Cardiac fibroblast (primary cell): Measurements from ENCODE around the gene RBM18.
A peak's percentile ranks its signal among the peaks of the same experiment; 100 is the strongest.

Experiments used
- DNase-seq, 2 donors: peaks; one replicate each; pipeline versions ENCODE4 v3.0.0 to v3.0.0-alpha.2; 2010; ENCODE audit warnings: low read depth in 2 of 2
- H3K4me3 ChIP-seq, 2 donors: replicated peaks in 1 of 2; 1 replicate in 1 of 2; 2 replicates in 1 of 2; pipeline ENCODE4 v1.5.1; 2011; ENCODE audit warnings: low read depth in 2 of 2, low read length in 2 of 2, mild to moderate bottlenecking in 2 of 2, moderate library complexity in 1 of 2
- TF ChIP-seq, protein P1 (sequence below): IDR thresholded peaks from one replicate; pipeline ENCODE4 v1.5.1; 2011; ENCODE audit warnings: low read depth, mild to moderate bottlenecking, low read length, inconsistent platforms

The RBM18 gene

DNA sequence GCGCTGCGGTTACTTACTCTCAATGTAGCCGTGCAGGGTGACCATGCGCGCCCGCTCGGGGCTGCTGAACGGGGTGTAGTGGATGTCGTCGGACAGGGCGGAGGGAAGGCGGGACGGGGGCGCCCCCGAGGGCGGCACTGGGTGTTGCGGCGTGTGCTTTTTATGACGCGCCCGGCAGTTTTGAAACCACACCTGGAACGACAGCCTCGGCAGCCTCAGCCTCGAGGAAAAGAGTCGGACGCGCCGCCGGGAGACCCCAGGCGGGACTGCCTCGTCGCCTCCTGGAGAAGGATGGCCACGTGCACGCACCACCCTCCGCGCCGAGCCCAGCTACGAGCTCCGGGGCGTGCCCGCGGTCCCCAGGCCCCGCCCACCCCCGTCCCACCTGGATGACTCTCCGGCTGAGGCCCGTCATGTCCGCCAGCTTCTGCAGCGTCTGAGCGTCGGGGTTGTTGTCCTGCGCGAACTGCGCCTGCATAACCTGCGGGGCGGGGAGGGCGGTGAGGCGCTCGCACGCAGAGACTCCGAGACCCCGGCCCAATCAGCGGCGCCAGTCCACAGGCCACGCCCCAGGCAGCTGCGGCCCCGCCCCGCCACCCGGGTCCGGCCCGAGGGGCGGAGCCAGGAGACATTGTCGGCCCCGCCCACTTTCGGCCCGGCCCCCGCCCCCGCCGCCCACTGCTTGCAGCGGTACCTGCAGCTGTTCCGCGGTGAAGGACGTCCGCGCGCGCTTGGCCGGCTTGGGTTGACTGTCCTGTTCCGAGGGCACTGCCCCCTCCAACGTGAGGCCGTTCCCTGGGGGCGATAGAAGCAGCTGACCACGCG, 50.8 kb downstream of the RBM18 start:
- TF ChIP-seq, protein P1, sequence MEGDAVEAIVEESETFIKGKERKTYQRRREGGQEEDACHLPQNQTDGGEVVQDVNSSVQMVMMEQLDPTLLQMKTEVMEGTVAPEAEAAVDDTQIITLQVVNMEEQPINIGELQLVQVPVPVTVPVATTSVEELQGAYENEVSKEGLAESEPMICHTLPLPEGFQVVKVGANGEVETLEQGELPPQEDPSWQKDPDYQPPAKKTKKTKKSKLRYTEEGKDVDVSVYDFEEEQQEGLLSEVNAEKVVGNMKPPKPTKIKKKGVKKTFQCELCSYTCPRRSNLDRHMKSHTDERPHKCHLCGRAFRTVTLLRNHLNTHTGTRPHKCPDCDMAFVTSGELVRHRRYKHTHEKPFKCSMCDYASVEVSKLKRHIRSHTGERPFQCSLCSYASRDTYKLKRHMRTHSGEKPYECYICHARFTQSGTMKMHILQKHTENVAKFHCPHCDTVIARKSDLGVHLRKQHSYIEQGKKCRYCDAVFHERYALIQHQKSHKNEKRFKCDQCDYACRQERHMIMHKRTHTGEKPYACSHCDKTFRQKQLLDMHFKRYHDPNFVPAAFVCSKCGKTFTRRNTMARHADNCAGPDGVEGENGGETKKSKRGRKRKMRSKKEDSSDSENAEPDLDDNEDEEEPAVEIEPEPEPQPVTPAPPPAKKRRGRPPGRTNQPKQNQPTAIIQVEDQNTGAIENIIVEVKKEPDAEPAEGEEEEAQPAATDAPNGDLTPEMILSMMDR = no peak
- H3K4me3 ChIP-seq = peak overlapping the region; percentile 32 to 40
- DNase-seq = peak in 1 of 2 donors; percentile 16

DNA sequence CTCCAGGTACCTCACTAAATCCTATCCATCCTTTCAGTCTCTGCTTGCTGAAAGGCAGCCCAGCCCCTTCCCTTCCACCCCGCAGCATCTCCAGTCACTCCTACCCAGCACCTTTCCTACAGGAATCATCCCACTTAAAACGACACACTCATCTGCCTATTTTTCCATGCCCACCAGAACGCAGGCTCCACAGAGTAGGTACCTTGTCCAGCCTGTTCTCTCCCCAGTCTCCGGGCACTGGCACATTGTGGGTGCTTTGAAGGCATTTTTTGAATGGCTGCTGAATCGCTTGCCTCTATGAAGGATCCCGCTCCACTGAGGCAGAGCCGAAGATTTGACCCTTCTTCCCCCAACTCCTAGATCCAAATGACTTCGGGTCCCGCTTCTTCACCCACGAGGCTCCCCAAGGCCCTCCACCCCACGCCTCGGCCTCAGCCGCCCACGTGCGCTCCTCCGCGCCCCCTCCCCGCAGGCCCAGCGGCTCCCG, 51.5 kb downstream of the RBM18 start:
- TF ChIP-seq, protein P1 = no peak
- DNase-seq = no peak
- no peak overlapping the region for H3K4me3 ChIP-seq

DNA sequence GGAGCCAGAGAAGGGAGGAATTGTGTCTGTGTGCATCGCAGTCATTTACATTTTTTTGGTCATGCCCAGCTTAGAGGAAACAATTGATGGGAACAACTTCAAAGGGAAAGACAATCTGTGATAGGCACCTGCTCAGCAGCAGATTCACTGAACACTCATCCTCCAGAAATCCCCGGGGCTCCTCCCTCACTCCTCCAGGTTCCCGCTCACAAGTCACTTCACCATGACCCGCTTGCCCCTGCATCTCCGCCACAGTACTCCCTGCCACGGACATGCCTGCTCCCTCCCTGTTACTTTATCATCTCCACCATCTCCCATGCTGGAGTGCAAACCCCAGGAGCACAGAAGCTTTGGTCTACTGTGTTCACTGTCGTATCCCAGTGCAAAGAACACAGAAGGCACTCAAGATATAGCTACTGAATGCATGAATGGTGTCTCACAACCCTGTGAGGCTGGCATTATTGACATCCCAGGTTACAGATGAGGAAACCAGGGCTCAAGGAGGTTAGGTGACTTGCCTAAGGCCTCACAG, 52.1 kb downstream of the RBM18 start:
- TF ChIP-seq, protein P1 = no peak
- no peak for DNase-seq
- no peak overlapping the region for H3K4me3 ChIP-seq

DNA sequence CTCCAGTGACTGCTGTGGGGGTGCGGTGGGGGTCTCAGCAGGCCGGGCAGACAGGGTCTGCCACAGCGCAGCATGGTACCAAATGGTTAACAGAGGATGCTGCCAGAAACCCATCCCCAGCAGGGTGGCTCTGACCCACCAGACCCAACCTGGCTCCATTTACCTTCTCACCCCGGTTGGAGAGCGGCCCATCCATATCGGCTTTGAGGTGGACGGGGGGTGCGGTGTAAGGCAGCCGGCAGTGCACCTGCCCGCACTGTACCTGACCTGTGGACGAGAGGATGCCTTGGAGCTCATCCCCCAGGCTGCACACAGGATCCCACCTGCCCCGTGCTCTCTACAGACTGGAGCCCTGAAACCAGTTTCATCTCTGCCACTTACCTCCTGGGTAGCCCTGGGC, 55.2 kb downstream of the RBM18 start:
- DNase-seq = no peak
- TF ChIP-seq, protein P1 = no peak
- H3K4me3 ChIP-seq = no peak overlapping the region

DNA sequence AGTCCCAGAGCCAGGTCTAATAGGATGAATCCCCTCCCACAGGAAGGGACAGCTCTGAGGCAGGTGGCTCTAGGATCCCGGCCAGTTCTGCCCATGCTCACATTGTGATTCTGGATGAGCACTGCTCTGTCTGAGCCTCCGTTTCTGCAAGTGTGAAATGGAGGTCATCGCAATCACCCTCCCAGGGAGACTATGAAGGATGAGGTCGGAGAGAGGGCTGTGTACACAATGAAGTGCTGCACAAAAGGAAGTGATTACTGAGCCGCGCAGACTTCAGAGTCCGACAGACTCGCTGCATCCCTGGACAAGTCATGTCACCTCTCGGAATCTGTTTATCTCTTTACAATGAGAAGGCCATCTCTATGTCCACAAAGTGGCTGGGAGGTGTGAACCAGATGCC, 57.5 kb downstream of the RBM18 start:
- no peak overlapping the region for H3K4me3 ChIP-seq
- TF ChIP-seq, protein P1 = no peak
- DNase-seq = no peak

DNA sequence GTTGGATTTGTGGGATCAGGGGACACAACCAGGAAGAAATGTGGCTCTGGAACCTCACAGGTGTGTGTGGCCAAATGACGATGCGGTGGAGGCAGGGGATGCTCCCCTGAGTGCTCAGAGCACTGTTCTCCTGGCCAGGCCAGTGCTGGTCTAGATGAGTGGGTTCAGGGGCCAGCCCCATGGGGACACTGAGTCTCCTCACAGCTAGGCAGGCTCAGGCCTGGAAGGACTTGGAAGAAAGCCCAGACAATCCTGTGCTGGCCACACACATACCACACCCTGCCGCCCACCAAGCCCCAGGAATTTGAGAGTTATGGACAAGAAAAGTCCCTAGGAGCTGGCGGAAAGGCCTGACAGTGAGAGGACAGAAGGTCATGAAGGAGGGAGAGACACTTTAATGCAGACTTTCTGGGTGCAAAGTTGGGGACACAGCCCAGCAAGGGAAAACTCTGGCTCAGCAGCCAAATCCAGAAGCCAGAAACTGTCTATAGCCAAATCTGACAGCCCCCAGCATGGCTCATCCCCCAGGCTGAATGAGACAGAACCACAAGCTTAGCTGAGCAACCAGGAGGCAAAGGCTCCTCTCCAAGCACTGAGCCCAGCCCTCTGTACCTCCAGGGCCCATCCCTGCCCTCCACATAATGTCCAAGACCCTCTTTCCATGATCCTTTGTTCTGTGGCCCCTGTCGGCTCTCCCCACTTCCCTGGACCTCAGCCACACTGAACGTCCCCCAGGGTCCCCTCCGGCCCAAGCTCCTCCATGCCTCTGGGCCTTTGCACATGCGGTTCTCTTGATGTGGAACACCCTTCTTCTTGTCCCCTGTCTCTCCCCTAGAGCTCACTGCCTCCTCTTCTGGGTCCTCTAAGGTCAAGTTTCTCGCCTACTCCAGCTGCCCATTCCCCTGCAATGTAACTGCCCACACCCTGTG, 58.3 kb downstream of the RBM18 start:
- H3K4me3 ChIP-seq = no peak overlapping the region
- TF ChIP-seq, protein P1 = no peak
- DNase-seq = peak; percentile 76 to 79
